Endothelial cell (in vitro differentiated cells): ENCODE results near the gene SH2D4B. TPM values are rescaled to one million over a fixed set of nuclear protein-coding genes. Genes with fewer than 3 reads are reported as not detected.

Source experiments
- DNase-seq: peaks from one replicate; pipeline ENCODE4 v3.0.0; 2021; ENCODE audit warnings: low spot score
- H3K27ac Mint-ChIP-seq: one replicate; pipeline ENCODE4 v1.8.0; 2021; ENCODE audit warnings: mixed read lengths, inconsistent platforms; ENCODE audit not compliant: unreplicated experiment
- H3K27me3 Mint-ChIP-seq: one replicate; pipeline ENCODE4 v1.8.0; 2021; ENCODE audit warnings: mild to moderate bottlenecking, moderate library complexity, mixed read lengths, inconsistent platforms; ENCODE audit not compliant: unreplicated experiment
- H3K36me3 Mint-ChIP-seq: one replicate; pipeline ENCODE4 v1.8.0; 2021; ENCODE audit warnings: mild to moderate bottlenecking, low read depth, mixed read lengths, inconsistent platforms; ENCODE audit not compliant: unreplicated experiment
- H3K4me1 Mint-ChIP-seq: one replicate; pipeline ENCODE4 v1.8.0; 2021; ENCODE audit warnings: mild to moderate bottlenecking, mixed read lengths, inconsistent platforms; ENCODE audit not compliant: unreplicated experiment
- H3K4me3 Mint-ChIP-seq: one replicate; pipeline ENCODE4 v1.8.0; 2021; ENCODE audit warnings: mild to moderate bottlenecking, mixed read lengths, inconsistent platforms; ENCODE audit not compliant: unreplicated experiment
- H3K9me3 Mint-ChIP-seq: one replicate; pipeline ENCODE4 v1.8.0; 2021; ENCODE audit warnings: mixed read lengths, inconsistent platforms; ENCODE audit not compliant: unreplicated experiment
- CTCF ChIP-seq: fragments of 200-600 bp; sonication (generic); IDR thresholded peaks from one replicate; pipeline ENCODE4 v1.5.0; 2021; ENCODE audit warnings: antibody characterized with exemption; ENCODE audit not compliant: unreplicated experiment
- total RNA-seq: library from RNA; stranded (reverse); fragmentation: NEBNext Ultra II Directional; extraction: Animal tissue kit (Norgen Biotek cat#: 25700); gene quantifications from one replicate; pipeline ENCODE4 v1.2.1, GENCODE V29; 2021; ENCODE audit not compliant: unreplicated experiment

The SH2D4B gene
- total RNA-seq, 1 donor from 2014 or later = 0.23 TPM

- no peaks in the 10 kb centered on the region for H3K9me3 Mint-ChIP-seq
- H3K27ac Mint-ChIP-seq = no peak overlapping the region
- peaks cover 75% of the 10 kb centered on the region for H3K4me1 Mint-ChIP-seq
- H3K4me3 Mint-ChIP-seq = peak overlapping the region; percentile 17
- no peak for TF ChIP-seq CTCF
- H3K27me3 Mint-ChIP-seq = peaks cover 7% of the 10 kb centered on the region
- peaks cover 14% of the 10 kb centered on the region for H3K36me3 Mint-ChIP-seq
- DNase-seq = no peak
Measured at GRCh38 chr10:80501913-80502521, 35.7 kb upstream of the SH2D4B start.

- no peak overlapping the region for H3K4me3 Mint-ChIP-seq
- peak overlapping the region; percentile 57 for H3K27ac Mint-ChIP-seq
- H3K9me3 Mint-ChIP-seq = no peaks in the 10 kb centered on the region
- TF ChIP-seq CTCF = no peak
- DNase-seq = no peak
- H3K27me3 Mint-ChIP-seq = peaks cover 7% of the 10 kb centered on the region
- H3K36me3 Mint-ChIP-seq = peaks cover 18% of the 10 kb centered on the region
- peaks cover 75% of the 10 kb centered on the region for H3K4me1 Mint-ChIP-seq
Measured at GRCh38 chr10:80502621-80503583, 34.8 kb upstream of the SH2D4B start.

- TF ChIP-seq CTCF = no peak
- DNase-seq = no peak
- peak overlapping the region; percentile 57 for H3K27ac Mint-ChIP-seq
- no peak overlapping the region for H3K4me3 Mint-ChIP-seq
- H3K27me3 Mint-ChIP-seq = peaks cover 7% of the 10 kb centered on the region
- peaks cover 73% of the 10 kb centered on the region for H3K4me1 Mint-ChIP-seq
- H3K9me3 Mint-ChIP-seq = no peaks in the 10 kb centered on the region
- peaks cover 18% of the 10 kb centered on the region for H3K36me3 Mint-ChIP-seq
Measured at GRCh38 chr10:80503584-80504157, 34.0 kb upstream of the SH2D4B start.

- peak overlapping the region; percentile 58 for H3K27ac Mint-ChIP-seq
- peaks cover 73% of the 10 kb centered on the region for H3K4me1 Mint-ChIP-seq
- no peak for TF ChIP-seq CTCF
- peaks cover 18% of the 10 kb centered on the region for H3K36me3 Mint-ChIP-seq
- no peak overlapping the region for H3K4me3 Mint-ChIP-seq
- H3K27me3 Mint-ChIP-seq = peaks cover 7% of the 10 kb centered on the region
- DNase-seq = no peak
- no peaks in the 10 kb centered on the region for H3K9me3 Mint-ChIP-seq
Measured at GRCh38 chr10:80504158-80504811, 33.4 kb upstream of the SH2D4B start.
